H9 (cell line): Measurements from ENCODE around the gene CYP27B1. TPM values are rescaled to one million over a fixed set of nuclear protein-coding genes. Genes with fewer than 3 reads are reported as not detected.

Experiments used
- DNase-seq: peaks from one replicate; pipeline ENCODE4 v3.0.0-alpha.2; 2017
- H2AFZ ChIP-seq: one replicate; pipeline ENCODE4 v1.6.1; 2013; ENCODE audit warnings: mild to moderate bottlenecking, low read length, control low read depth, moderate library complexity
- H2AK5ac ChIP-seq: 2 replicates; pipeline ENCODE4 v1.6.1; 2013; ENCODE audit warnings: low read length, control low read depth, mixed read lengths; ENCODE audit not compliant: insufficient read length
- H2BK120ac ChIP-seq: one replicate; pipeline ENCODE4 v1.6.1; 2013; ENCODE audit warnings: low read depth, mild to moderate bottlenecking, low read length, control low read depth, inconsistent platforms; ENCODE audit not compliant: poor library complexity, severe bottlenecking
- H2BK12ac ChIP-seq: 2 replicates; pipeline ENCODE4 v1.6.1; 2013; ENCODE audit warnings: low read length, control low read depth, mixed read lengths, low read depth; ENCODE audit not compliant: insufficient read length
- H2BK15ac ChIP-seq: 2 replicates; pipeline ENCODE4 v1.6.1; 2013; ENCODE audit warnings: low read depth, low read length, control low read depth
- H2BK20ac ChIP-seq: one replicate; pipeline ENCODE4 v1.6.1; 2013; ENCODE audit warnings: low read depth, mild to moderate bottlenecking, low read length, control low read depth, inconsistent platforms; ENCODE audit not compliant: poor library complexity, severe bottlenecking
- H2BK5ac ChIP-seq: 2 replicates; pipeline ENCODE4 v1.6.1; 2013; ENCODE audit warnings: low read length, control low read depth, mixed read lengths; ENCODE audit not compliant: insufficient read length
- H3K14ac ChIP-seq: 2 replicates; pipeline ENCODE4 v1.6.1; 2013; ENCODE audit warnings: low read length, control low read depth; ENCODE audit not compliant: insufficient read depth
- H3K18ac ChIP-seq: 2 replicates; pipeline ENCODE4 v1.6.1; 2013; ENCODE audit warnings: low read depth, mild to moderate bottlenecking, mixed read lengths, low read length, control low read depth; ENCODE audit not compliant: insufficient read length
- H3K23ac ChIP-seq: 2 replicates; pipeline ENCODE4 v1.6.1; 2013; ENCODE audit warnings: low read length, control low read depth, mixed read lengths, low read depth; ENCODE audit not compliant: insufficient read length
- H3K23me2 ChIP-seq: 2 replicates; pipeline ENCODE4 v1.6.1; 2013; ENCODE audit warnings: low read depth, mild to moderate bottlenecking, mixed read lengths, low read length, control low read depth; ENCODE audit not compliant: insufficient read length, poor library complexity, severe bottlenecking
- H3K27ac ChIP-seq: 2 replicates; pipeline ENCODE4 v1.5.1; 2013; ENCODE audit warnings: low read length, control low read depth, mixed read lengths, low read depth; ENCODE audit not compliant: insufficient read length
- H3K27me3 ChIP-seq: 2 replicates; pipeline ENCODE4 v1.6.1; 2013; ENCODE audit warnings: low read length, control low read depth, inconsistent platforms; ENCODE audit not compliant: insufficient read depth
- H3K4ac ChIP-seq: 2 replicates; pipeline ENCODE4 v1.6.1; 2013; ENCODE audit warnings: low read depth, mild to moderate bottlenecking, control low read depth, inconsistent platforms, low read length, moderate library complexity
- H3K4me1 ChIP-seq: 2 replicates; pipeline ENCODE4 v1.6.1; 2013; ENCODE audit warnings: low read length, control low read depth, inconsistent platforms; ENCODE audit not compliant: insufficient read depth
- H3K4me2 ChIP-seq: 2 replicates; pipeline ENCODE4 v1.6.1; 2013; ENCODE audit warnings: low read length, control low read depth, mixed read lengths; ENCODE audit not compliant: insufficient read length, insufficient read depth
- H3K56ac ChIP-seq: 2 replicates; pipeline ENCODE4 v1.6.1; 2013; ENCODE audit warnings: low read depth, mild to moderate bottlenecking, mixed read lengths, low read length, control low read depth; ENCODE audit not compliant: insufficient read length
- H3K79me1 ChIP-seq: 2 replicates; pipeline ENCODE4 v1.6.1; 2013; ENCODE audit warnings: low read depth, mild to moderate bottlenecking, moderate library complexity, low read length, control low read depth, inconsistent platforms; ENCODE audit not compliant: insufficient read depth, poor library complexity, severe bottlenecking
- H3K79me2 ChIP-seq: 2 replicates; pipeline ENCODE4 v1.6.1; 2013; ENCODE audit warnings: low read length, control low read depth, inconsistent platforms; ENCODE audit not compliant: insufficient read depth
- H3K9ac ChIP-seq: 2 replicates; pipeline ENCODE4 v1.6.1; 2013; ENCODE audit warnings: low read length, control low read depth, mixed read lengths; ENCODE audit not compliant: insufficient read length; ENCODE audit errors: extremely low read depth
- H3K9me3 ChIP-seq: one replicate; pipeline ENCODE4 v1.6.1; 2013; ENCODE audit warnings: low read depth, low read length, inconsistent platforms; ENCODE audit not compliant: control insufficient read depth
- H3T11ph ChIP-seq: one replicate; pipeline ENCODE4 v1.6.1; 2013; ENCODE audit warnings: mild to moderate bottlenecking, low read length, control low read depth, inconsistent platforms
- H4K20me1 ChIP-seq: one replicate; pipeline ENCODE4 v1.6.1; 2013; ENCODE audit not compliant: control insufficient read depth, insufficient read length, insufficient read depth
- H4K5ac ChIP-seq: 2 replicates; pipeline ENCODE4 v1.6.1; 2013; ENCODE audit warnings: low read depth, mild to moderate bottlenecking, mixed read lengths, low read length, control low read depth; ENCODE audit not compliant: insufficient read length
- H4K8ac ChIP-seq: replicated peaks from 2 replicates; pipeline ENCODE4 v1.6.1; 2013; ENCODE audit warnings: low read length, control low read depth, mixed read lengths, low read depth; ENCODE audit not compliant: insufficient read length
- H4K91ac ChIP-seq: 2 replicates; pipeline ENCODE4 v1.6.1; 2013; ENCODE audit warnings: low read depth, mild to moderate bottlenecking, moderate library complexity, mixed read lengths, low read length, control low read depth; ENCODE audit not compliant: insufficient read length
- H3K27ac Mint-ChIP-seq, 3 experiments: 2 replicates in 2 of 3; 3 replicates in 1 of 3; pipeline ENCODE4 v1.8.0; 2020 to 2021; ENCODE audit warnings: mixed read lengths in 3 of 3, mild to moderate bottlenecking in 1 of 3, moderate library complexity in 1 of 3
- H3K27me3 Mint-ChIP-seq: 2 replicates; pipeline ENCODE4 v1.8.0; 2021; ENCODE audit warnings: low read depth, mild to moderate bottlenecking, moderate library complexity, mixed read lengths
- H3K36me3 Mint-ChIP-seq, 3 experiments: 2 replicates in 2 of 3; 3 replicates in 1 of 3; pipeline ENCODE4 v1.8.0; 2020 to 2021; ENCODE audit warnings: low read depth in 3 of 3, mixed read lengths in 3 of 3; ENCODE audit not compliant: insufficient read depth in 1 of 3
- H3K4me1 Mint-ChIP-seq, 2 experiments: 2 replicates each; pipeline ENCODE4 v1.8.0; 2020; ENCODE audit warnings: mixed read lengths in 2 of 2
- H3K4me3 Mint-ChIP-seq, 2 experiments: 2 replicates in 1 of 2; 3 replicates in 1 of 2; pipeline ENCODE4 v1.8.0; 2020 to 2021; ENCODE audit warnings: mild to moderate bottlenecking in 2 of 2, mixed read lengths in 2 of 2, moderate library complexity in 1 of 2
- H3K9me3 Mint-ChIP-seq, 2 experiments: 2 replicates in 1 of 2; 3 replicates in 1 of 2; pipeline ENCODE4 v1.8.0; 2020; ENCODE audit warnings: mild to moderate bottlenecking in 2 of 2, mixed read lengths in 2 of 2, moderate library complexity in 1 of 2
- WGBS: extraction: QIAGEN DNeasy Blood & Tissue Kit; methylation state at CpG from one replicate; pipeline ENCODE4 v1.1.7; 2013; ENCODE audit warnings: missing lambda C conversion rate, low lambda C conversion rate, mixed read lengths; ENCODE audit not compliant: insufficient read length; ENCODE audit errors: extremely low coverage; 5-methylcytosine and 5-hydroxymethylcytosine counted together
- total RNA-seq: library from RNA; stranded (reverse); gene quantifications from 2 replicates; pipeline ENCODE4 v1.2.1, GENCODE V29; 2021
- TF ChIP-seq, protein P1 (sequence below): fragments of 200-600 bp; sonication (generic); conservative IDR thresholded peaks from 3 replicates; pipeline ENCODE4 v1.8.0; 2021; ENCODE audit warnings: antibody characterized with exemption, mild to moderate bottlenecking

CYP27B1 gene
- total RNA-seq, 1 experiment from 2014 or later = 6.1 TPM

DNA sequence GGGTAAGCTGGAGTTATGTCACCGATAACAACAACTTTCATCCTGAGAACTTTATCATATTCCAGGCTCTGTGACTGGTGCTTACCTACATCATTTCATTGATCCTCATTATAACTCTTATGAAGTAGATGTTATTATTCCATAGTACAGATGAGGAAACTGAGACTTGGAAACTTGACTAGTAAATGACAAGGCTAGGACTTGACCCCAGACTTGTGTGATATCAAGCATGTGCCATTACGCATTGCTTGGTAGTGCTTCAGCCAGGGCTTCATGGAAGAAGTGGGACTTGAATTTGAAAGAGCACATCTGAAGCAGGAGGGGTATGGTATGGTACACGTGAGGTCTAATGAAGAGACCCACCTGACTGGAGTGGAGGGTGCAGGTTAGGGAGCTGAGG lies 39.8 kb upstream of the CYP27B1 start:
- Mint-ChIP-seq H3K27me3 (no peaks in the 10 kb centered on the region), H3K36me3 (peaks cover 0 to 11% (median 3%) of the 10 kb centered on the region in 3 experiments; a peak in 3 of 7 replicates), H3K4me3 (no peak overlapping the region), H3K27ac (no peak overlapping the region), H3K9me3 (no peaks in the 10 kb centered on the region), H3K4me1 (peaks cover 2 to 3% of the 10 kb centered on the region in 2 experiments; a peak in 3 of 4 replicates)
- H3K4me2 ChIP-seq = no peak overlapping the region
- no peak overlapping the region for H2BK120ac ChIP-seq
- no peaks in the 10 kb centered on the region for H4K20me1 ChIP-seq
- no peak overlapping the region for H3K4ac ChIP-seq
- H4K5ac ChIP-seq = no peak overlapping the region
- no peak overlapping the region for H3K56ac ChIP-seq
- H2BK15ac ChIP-seq = no peak overlapping the region
- H3K14ac ChIP-seq = no peak overlapping the region
- no peak overlapping the region for H3K27ac ChIP-seq
- no peak overlapping the region for H4K8ac ChIP-seq
- no peak overlapping the region for H2BK12ac ChIP-seq
- no peaks in the 10 kb centered on the region for H3K23me2 ChIP-seq
- no peaks in the 10 kb centered on the region for H3K9me3 ChIP-seq
- no peak overlapping the region for H2AFZ ChIP-seq
- TF ChIP-seq, protein P1, sequence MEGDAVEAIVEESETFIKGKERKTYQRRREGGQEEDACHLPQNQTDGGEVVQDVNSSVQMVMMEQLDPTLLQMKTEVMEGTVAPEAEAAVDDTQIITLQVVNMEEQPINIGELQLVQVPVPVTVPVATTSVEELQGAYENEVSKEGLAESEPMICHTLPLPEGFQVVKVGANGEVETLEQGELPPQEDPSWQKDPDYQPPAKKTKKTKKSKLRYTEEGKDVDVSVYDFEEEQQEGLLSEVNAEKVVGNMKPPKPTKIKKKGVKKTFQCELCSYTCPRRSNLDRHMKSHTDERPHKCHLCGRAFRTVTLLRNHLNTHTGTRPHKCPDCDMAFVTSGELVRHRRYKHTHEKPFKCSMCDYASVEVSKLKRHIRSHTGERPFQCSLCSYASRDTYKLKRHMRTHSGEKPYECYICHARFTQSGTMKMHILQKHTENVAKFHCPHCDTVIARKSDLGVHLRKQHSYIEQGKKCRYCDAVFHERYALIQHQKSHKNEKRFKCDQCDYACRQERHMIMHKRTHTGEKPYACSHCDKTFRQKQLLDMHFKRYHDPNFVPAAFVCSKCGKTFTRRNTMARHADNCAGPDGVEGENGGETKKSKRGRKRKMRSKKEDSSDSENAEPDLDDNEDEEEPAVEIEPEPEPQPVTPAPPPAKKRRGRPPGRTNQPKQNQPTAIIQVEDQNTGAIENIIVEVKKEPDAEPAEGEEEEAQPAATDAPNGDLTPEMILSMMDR = no peak
- no peaks in the 10 kb centered on the region for H3K79me1 ChIP-seq
- no peaks in the 10 kb centered on the region; the same call in 1 of the 2 replicates for H3K4me1 ChIP-seq
- no peak overlapping the region for H3T11ph ChIP-seq
- no peak overlapping the region for H3K9ac ChIP-seq
- no peak overlapping the region for H4K91ac ChIP-seq
- no peak overlapping the region for H2BK20ac ChIP-seq
- no peaks in the 10 kb centered on the region for H3K27me3 ChIP-seq
- no peak overlapping the region for H2BK5ac ChIP-seq
- no peak overlapping the region for H3K23ac ChIP-seq
- no peak for DNase-seq
- WGBS = no CpG with 5 or more reads among the region's 3 CpGs
- no peak overlapping the region for H3K18ac ChIP-seq
- H2AK5ac ChIP-seq = no peak overlapping the region
- H3K79me2 ChIP-seq = no peaks in the 10 kb centered on the region
